GM12891 (cell line): ENCODE measurements around the gene IL1RAP.

Experiments used
- DNase-seq: peaks from one replicate; pipeline ENCODE4 v3.0.0; 2011; ENCODE audit warnings: low spot score; ENCODE audit not compliant: insufficient read length
- FAIRE-seq: peaks from 2 replicates; lab custom pipeline; 2011; peaks lifted over from hg19 to GRCh38; lab: Jason Lieb, UNC
- PAX5 ChIP-seq: IDR thresholded peaks from 2 replicates; pipeline ENCODE4 v1.6.1; 2011; ENCODE audit warnings: low read length, moderate library complexity, mild to moderate bottlenecking; ENCODE audit not compliant: insufficient read depth, severe bottlenecking
- POLR2A ChIP-seq: IDR thresholded peaks from 2 replicates; pipeline ENCODE4 v1.6.1; 2011; ENCODE audit warnings: low read depth, low read length, control low read depth
- POLR2AphosphoS5 ChIP-seq: IDR thresholded peaks from 2 replicates; pipeline ENCODE4 v1.6.1; 2011; ENCODE audit warnings: low read depth, low read length, control low read depth
- POU2F2 ChIP-seq: IDR thresholded peaks from 2 replicates; pipeline ENCODE4 v1.6.1; 2011; ENCODE audit warnings: low read depth, mild to moderate bottlenecking, control low read depth, low read length, moderate library complexity
- SPI1 ChIP-seq: IDR thresholded peaks from 2 replicates; pipeline ENCODE4 v1.6.1; 2011; ENCODE audit warnings: low read depth, low read length, control low read depth
- TAF1 ChIP-seq: IDR thresholded peaks from 2 replicates; pipeline ENCODE4 v1.6.1; 2011; ENCODE audit warnings: low read depth, low read length, control low read depth

Gene IL1RAP

GRCh38 chr3:190641564-190641963 is 127.7 kb downstream of the IL1RAP start:
- DNase-seq (no peak), FAIRE-seq (no peak)
- TF ChIP-seq SPI1 (no peak), TAF1 (no peak), POU2F2 (no peak), POLR2A (no peak), POLR2AphosphoS5 (no peak), PAX5 (no peak)

DNA sequence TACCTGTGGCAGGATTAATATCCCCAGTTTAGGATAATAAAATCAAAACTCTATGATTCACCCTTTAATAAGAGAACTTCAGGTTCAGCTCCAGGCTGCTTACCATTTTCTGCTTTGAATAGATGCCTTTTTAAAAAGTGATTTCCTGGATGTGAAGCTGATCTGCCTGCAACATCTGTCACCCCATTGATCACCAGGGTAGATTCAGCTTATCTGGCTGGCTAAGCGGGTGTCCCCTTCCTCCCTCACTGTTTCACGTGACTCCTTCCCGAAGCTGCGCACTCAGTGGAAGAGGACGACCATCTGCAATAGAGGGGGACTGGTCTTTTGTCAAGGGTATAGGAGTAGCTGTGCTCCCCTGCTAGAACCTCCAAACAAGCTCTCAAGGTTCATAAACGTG is 128.1 kb downstream of the IL1RAP start:
- FAIRE-seq = no peak
- no peak for DNase-seq
- no peak for TF ChIP-seq POU2F2
- TF ChIP-seq TAF1 = no peak
- no peak for TF ChIP-seq PAX5
- TF ChIP-seq POLR2A = no peak
- TF ChIP-seq SPI1 = no peak
- no peak for TF ChIP-seq POLR2AphosphoS5

DNA sequence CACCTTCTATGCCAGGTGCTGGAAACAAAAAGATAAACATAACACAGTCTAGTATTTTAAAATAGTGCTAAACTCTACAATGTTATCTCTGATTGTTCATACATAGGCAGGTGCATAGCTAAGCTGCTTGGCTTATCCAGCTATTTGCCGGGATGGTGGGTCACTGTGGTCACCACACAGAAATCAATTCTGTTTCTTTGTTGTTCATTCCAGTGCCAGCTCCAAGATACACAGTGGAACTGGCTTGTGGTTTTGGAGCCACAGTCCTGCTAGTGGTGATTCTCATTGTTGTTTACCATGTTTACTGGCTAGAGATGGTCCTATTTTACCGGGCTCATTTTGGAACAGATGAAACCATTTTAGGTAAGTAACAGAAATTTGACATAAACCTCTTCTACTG is 130.2 kb downstream of the IL1RAP start:
- FAIRE-seq = no peak
- TF ChIP-seq SPI1 = no peak
- TF ChIP-seq POLR2AphosphoS5 = no peak
- TF ChIP-seq PAX5 = no peak
- TF ChIP-seq POU2F2 = no peak
- TF ChIP-seq POLR2A = no peak
- TF ChIP-seq TAF1 = no peak
- no peak for DNase-seq

DNA sequence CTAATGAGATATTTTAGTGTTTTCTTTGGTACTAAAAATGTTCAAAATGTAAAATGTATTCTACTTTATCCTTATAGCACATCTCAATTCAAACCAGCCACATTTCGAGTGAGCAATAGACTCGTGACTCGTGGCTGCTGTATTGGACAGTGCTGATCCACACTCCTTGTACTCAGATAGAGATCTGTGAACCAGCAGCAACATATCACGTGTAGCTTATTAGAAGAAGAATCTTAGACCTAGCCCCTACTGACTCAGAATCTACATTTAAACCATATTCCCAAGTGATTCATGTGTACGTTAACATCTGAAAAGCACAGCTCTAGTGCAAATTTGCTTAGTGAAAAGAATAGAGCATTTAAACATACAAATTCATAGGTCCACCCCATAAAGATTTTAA is 130.9 kb downstream of the IL1RAP start:
- no peak for FAIRE-seq
- DNase-seq = no peak

GRCh38 chr3:190645932-190646460 is 132.1 kb downstream of the IL1RAP start:
- DNase-seq (no peak), FAIRE-seq (no peak)
- no peak for TF ChIP-seq POLR2AphosphoS5
- no peak for TF ChIP-seq POLR2A
- no peak for TF ChIP-seq POU2F2
- no peak for TF ChIP-seq PAX5
- no peak for TF ChIP-seq SPI1
- TF ChIP-seq TAF1 = no peak

More for the DNA sequence above, 130.9 kb downstream of the IL1RAP start:
- no peak for TF ChIP-seq PAX5
- no peak for TF ChIP-seq TAF1
- no peak for TF ChIP-seq POLR2A
- no peak for TF ChIP-seq POU2F2
- TF ChIP-seq POLR2AphosphoS5 = no peak
- no peak for TF ChIP-seq SPI1

DNA sequence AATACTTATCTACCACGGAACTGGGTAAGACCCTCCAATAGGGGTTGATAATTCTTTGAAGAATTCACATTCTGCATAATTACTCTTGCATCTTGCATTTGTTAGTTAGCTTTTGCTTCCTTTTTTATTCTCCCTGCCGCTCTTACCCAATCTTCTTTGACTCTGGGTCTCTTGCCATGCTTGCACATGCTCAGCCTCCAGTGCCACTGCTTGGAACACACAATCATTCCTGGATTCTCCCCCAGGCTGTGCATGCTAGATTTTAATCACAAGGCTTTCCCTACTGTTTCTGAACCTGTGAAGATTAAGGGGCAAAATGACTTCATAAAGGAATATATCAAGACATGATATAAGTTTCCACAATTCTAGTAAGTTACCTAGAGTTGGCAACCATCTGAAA is 133.1 kb downstream of the IL1RAP start:
- DNase-seq (no peak), FAIRE-seq (no peak)
- TF ChIP-seq SPI1 (no peak), POLR2AphosphoS5 (no peak), POLR2A (no peak), TAF1 (no peak), POU2F2 (no peak), PAX5 (no peak)

DNA sequence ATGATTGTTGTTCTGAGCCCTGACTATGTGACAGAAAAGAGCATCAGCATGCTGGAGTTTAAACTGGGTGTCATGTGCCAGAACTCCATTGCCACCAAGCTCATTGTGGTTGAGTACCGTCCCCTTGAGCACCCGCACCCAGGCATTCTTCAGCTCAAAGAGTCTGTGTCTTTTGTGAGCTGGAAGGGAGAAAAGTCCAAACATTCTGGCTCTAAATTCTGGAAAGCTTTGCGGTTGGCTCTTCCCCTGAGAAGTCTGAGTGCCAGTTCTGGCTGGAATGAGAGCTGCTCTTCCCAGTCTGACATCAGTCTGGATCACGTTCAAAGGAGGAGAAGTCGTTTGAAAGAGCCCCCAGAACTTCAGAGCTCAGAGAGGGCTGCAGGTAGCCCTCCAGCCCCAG is 142.0 kb downstream of the IL1RAP start:
- FAIRE-seq (no peak), DNase-seq (no peak)
- TF ChIP-seq SPI1 (no peak), POLR2AphosphoS5 (no peak), POU2F2 (no peak), POLR2A (no peak), PAX5 (no peak), TAF1 (no peak)

DNA sequence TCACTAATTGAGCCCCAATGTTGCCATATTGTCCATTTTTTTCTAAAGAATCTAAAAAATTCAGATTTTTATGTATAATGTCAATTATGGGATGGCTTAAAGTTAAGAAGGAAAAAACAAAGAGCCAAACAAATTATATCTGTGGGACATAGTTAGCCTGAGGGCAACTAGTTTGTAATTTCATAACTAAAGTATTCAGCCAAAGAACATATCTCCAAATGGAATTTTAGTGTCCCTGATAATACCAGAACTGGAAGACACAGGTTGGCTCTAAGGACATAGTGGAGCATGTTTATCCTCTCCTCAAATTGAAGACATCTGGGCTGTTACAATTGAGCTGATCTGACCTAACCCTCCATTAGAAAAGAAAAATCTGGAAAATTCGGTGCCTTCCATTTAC is 144.2 kb downstream of the IL1RAP start:
- FAIRE-seq (no peak), DNase-seq (no peak)
- TF ChIP-seq PAX5 (no peak), SPI1 (no peak), POLR2AphosphoS5 (no peak), TAF1 (no peak), POU2F2 (no peak), POLR2A (no peak)

DNA sequence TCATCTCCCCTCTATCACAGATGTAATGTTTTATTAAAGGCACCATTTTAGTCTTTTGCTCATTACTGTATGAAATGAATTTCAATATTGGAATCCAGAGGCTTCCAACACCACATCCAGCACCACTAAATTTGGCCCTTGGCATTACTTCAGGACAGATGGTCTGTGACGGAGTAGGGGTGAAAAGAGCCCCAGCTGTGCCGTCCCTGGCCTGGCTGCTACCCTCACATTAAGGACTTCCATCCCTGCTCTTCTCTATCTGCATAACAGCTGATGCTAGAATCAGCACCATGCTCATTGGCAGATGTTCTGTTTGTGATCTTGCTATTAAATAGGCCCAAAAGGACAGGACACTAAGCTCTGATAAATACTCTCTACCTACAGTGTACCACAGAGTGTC is 152.9 kb downstream of the IL1RAP start:
- no peak for DNase-seq
- FAIRE-seq = no peak
- TF ChIP-seq POLR2AphosphoS5 (no peak), POLR2A (no peak), SPI1 (no peak), TAF1 (no peak), POU2F2 (no peak)

GRCh38 chr3:190671658-190672057 is 157.8 kb downstream of the IL1RAP start:
- FAIRE-seq (no peak), DNase-seq (no peak)
- TF ChIP-seq PAX5 (no peak), POU2F2 (no peak), SPI1 (no peak)
